Caco-2 (cell line): ENCODE results near the gene MEDAG. TPM values are rescaled to one million over a fixed set of nuclear protein-coding genes. Genes with fewer than 3 reads are reported as not detected.
A peak's percentile ranks its signal among the peaks of the same experiment; 100 is the strongest.

Experiments used
- BruUV-seq: library from RNA; stranded (reverse); fragments of 400-500 nt; replicated peaks from 2 replicates; lab custom pipeline; 2021; lab: Mats Ljungman, UMichigan
- CTCF ChIA-PET: fragments of 300-600 bp; sonication (Branson Sonifier 250); formaldehyde crosslinking; loops from one replicate; lab custom pipeline; 2022; ENCODE audit warnings: antibody characterized with exemption; lab: Charles Lee
- POLR2A ChIA-PET: fragments of 300-600 bp; sonication (Branson Sonifier 250); formaldehyde crosslinking; loops from one replicate; lab custom pipeline; 2022; ENCODE audit warnings: antibody characterized with exemption; lab: Charles Lee
- DNase-seq, 2 experiments: peaks; one replicate each; pipeline versions ENCODE4 v3.0.0 to v3.0.0-alpha.2; 2020 to 2022
- H3K27me3 ChIP-seq: replicated peaks from 2 replicates; pipeline ENCODE4 v1.6.0; 2011; ENCODE audit warnings: low read length; ENCODE audit not compliant: control insufficient read depth, insufficient read depth
- H3K36me3 ChIP-seq: 2 replicates; pipeline ENCODE4 v1.5.1; 2011; ENCODE audit warnings: low read length; ENCODE audit not compliant: control insufficient read depth, insufficient read depth
- H3K4me1 ChIP-seq: fragments of 250-450 bp; sonication (Bioruptor Pico); 2 replicates; pipeline ENCODE4 v1.5.1; 2020; ENCODE audit warnings: mild to moderate bottlenecking
- H3K4me3 ChIP-seq: 2 replicates; pipeline ENCODE4 v1.5.1; 2011; ENCODE audit warnings: low read depth, mild to moderate bottlenecking, control low read depth, low read length
- H3K9me3 ChIP-seq: fragments of 250-450 bp; sonication (Bioruptor Pico); 2 replicates; pipeline ENCODE4 v1.5.1; 2020; ENCODE audit warnings: mild to moderate bottlenecking, moderate library complexity
- H3K27ac Mint-ChIP-seq: one replicate; pipeline ENCODE4 v1.8.0; 2022; ENCODE audit warnings: mixed read lengths; ENCODE audit not compliant: unreplicated experiment
- H3K27me3 Mint-ChIP-seq: one replicate; pipeline ENCODE4 v1.8.0; 2022; ENCODE audit warnings: mixed read lengths; ENCODE audit not compliant: insufficient read depth, unreplicated experiment
- H3K36me3 Mint-ChIP-seq: one replicate; pipeline ENCODE4 v1.8.0; 2022; ENCODE audit warnings: mild to moderate bottlenecking, mixed read lengths; ENCODE audit not compliant: insufficient read depth, unreplicated experiment
- H3K4me1 Mint-ChIP-seq: one replicate; pipeline ENCODE4 v1.8.0; 2022; ENCODE audit warnings: low read depth, mixed read lengths; ENCODE audit not compliant: unreplicated experiment
- H3K4me3 Mint-ChIP-seq: one replicate; pipeline ENCODE4 v1.8.0; 2022; ENCODE audit warnings: mild to moderate bottlenecking, moderate library complexity, mixed read lengths; ENCODE audit not compliant: unreplicated experiment
- H3K9me3 Mint-ChIP-seq: one replicate; pipeline ENCODE4 v1.8.0; 2022; ENCODE audit warnings: mixed read lengths; ENCODE audit not compliant: unreplicated experiment
- CTCF ChIP-seq, 2 experiments: fragments of 200-600 bp in 1 of 2; IDR thresholded peaks; 1 replicate in 1 of 2; 2 replicates in 1 of 2; pipeline versions ENCODE4 v1.5.1 to v1.8.0; 2011 to 2022; ENCODE audit warnings: antibody characterized with exemption in 1 of 2, control low read depth in 1 of 2, inconsistent platforms in 1 of 2, low read depth in 1 of 2, low read length in 1 of 2, mild to moderate bottlenecking in 1 of 2, moderate library complexity in 1 of 2; ENCODE audit not compliant: insufficient read depth in 1 of 2, severe bottlenecking in 1 of 2, unreplicated experiment in 1 of 2
- intact Hi-C: fragments of 100-400 bp; cut with micrococcal nuclease; formaldehyde crosslinking; loops from one replicate; pipeline ENCODE4 v1.10.0; 2022; ENCODE audit not compliant: unreplicated experiment
- total RNA-seq: library from RNA; stranded (reverse); gene quantifications from 2 replicates; pipeline ENCODE4 v1.2.3, GENCODE V29; 2022

The MEDAG gene
- total RNA-seq, 1 experiment from 2014 or later, result not detected

GRCh38 chr13:30972888-30973377 lies 66.9 kb downstream of the MEDAG start:
- DNase-seq, result peak; percentile 57 to 59
- Mint-ChIP-seq H3K9me3 (no peaks in the 10 kb centered on the region), H3K4me3 (no peak overlapping the region), H3K36me3 (no peaks in the 10 kb centered on the region), H3K4me1 (no peaks in the 10 kb centered on the region), H3K27me3 (no peaks in the 10 kb centered on the region), H3K27ac (no peak overlapping the region)
- BruUV-seq, result no TSS peak
- Histone ChIP-seq H3K4me1 (peaks cover 28% of the 10 kb centered on the region), H3K27me3 (no peaks in the 10 kb centered on the region), H3K4me3 (no peak overlapping the region), H3K36me3 (no peaks in the 10 kb centered on the region), H3K9me3 (no peaks in the 10 kb centered on the region)
- no peak for TF ChIP-seq CTCF (IDR thresholded peaks at IDR 0.05; ENCODE audit: insufficient read depth in 1 of 2, low read depth in 1 of 2, low read length in 1 of 2, severe bottlenecking in 1 of 2, unreplicated experiment in 1 of 2)
- intact Hi-C loops, result no loop called here
- CTCF ChIA-PET, result no interaction called here
- POLR2A ChIA-PET, result no interaction called here

- H3K9me3 Mint-ChIP-seq, result no peaks in the 10 kb centered on the region
- ChIA-PET POLR2A (no interaction called here), CTCF (no interaction called here)
- no peak for DNase-seq
- Histone ChIP-seq H3K4me3 (no peak overlapping the region), H3K27me3 (no peaks in the 10 kb centered on the region), H3K9me3 (no peaks in the 10 kb centered on the region), H3K4me1 (peaks cover 32% of the 10 kb centered on the region), H3K36me3 (no peaks in the 10 kb centered on the region)
- no peaks in the 10 kb centered on the region for H3K27me3 Mint-ChIP-seq
- no peaks in the 10 kb centered on the region for H3K36me3 Mint-ChIP-seq
- no peak overlapping the region for H3K4me3 Mint-ChIP-seq
- no peaks in the 10 kb centered on the region for H3K4me1 Mint-ChIP-seq
- no peak for TF ChIP-seq CTCF (IDR thresholded peaks at IDR 0.05; ENCODE audit: insufficient read depth in 1 of 2, low read depth in 1 of 2, low read length in 1 of 2, severe bottlenecking in 1 of 2, unreplicated experiment in 1 of 2)
- no TSS peak for BruUV-seq
- no peak overlapping the region for H3K27ac Mint-ChIP-seq
- intact Hi-C loops, result no loop called here
Measured at GRCh38 chr13:30974350-30974749, 68.3 kb downstream of the MEDAG start.

Other genes starting within 250 kb of the MEDAG start
- 0.37 and 1.1 TPM in 2 replicates for gene ALOX5AP, start 170.7 kb upstream of the MEDAG start, total RNA-seq
- not detected in 2 replicates for gene TEX26, start 26.4 kb downstream of the MEDAG start, total RNA-seq